Uterus (tissue), 2 donors: ENCODE measurements around the gene MYMX.

ENCODE experiments used
- POLR2A ChIP-seq, 2 donors: fragments of 450-650 bp; IDR thresholded peaks; one replicate each; pipeline ENCODE4 v1.6.1; 2016; ENCODE audit warnings: antibody characterized with exemption in 2 of 2, mild to moderate bottlenecking in 1 of 2, moderate library complexity in 1 of 2
- TF ChIP-seq, protein P1 (sequence below), 4 experiments: fragments of 200-600 bp in 2 of 4; fragments of 450-650 bp in 2 of 4; sonication (generic) in 2 of 4; IDR thresholded peaks; one replicate each; pipeline ENCODE4 v1.5.1; 2016 to 2019; ENCODE audit warnings: antibody characterized with exemption in 4 of 4, mild to moderate bottlenecking in 2 of 4, moderate library complexity in 1 of 4

GRCh38 chr6:44186635-44187025, 30.1 kb upstream of the MYMX start:
- TF ChIP-seq, protein P1, sequence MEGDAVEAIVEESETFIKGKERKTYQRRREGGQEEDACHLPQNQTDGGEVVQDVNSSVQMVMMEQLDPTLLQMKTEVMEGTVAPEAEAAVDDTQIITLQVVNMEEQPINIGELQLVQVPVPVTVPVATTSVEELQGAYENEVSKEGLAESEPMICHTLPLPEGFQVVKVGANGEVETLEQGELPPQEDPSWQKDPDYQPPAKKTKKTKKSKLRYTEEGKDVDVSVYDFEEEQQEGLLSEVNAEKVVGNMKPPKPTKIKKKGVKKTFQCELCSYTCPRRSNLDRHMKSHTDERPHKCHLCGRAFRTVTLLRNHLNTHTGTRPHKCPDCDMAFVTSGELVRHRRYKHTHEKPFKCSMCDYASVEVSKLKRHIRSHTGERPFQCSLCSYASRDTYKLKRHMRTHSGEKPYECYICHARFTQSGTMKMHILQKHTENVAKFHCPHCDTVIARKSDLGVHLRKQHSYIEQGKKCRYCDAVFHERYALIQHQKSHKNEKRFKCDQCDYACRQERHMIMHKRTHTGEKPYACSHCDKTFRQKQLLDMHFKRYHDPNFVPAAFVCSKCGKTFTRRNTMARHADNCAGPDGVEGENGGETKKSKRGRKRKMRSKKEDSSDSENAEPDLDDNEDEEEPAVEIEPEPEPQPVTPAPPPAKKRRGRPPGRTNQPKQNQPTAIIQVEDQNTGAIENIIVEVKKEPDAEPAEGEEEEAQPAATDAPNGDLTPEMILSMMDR (IDR thresholded peaks at IDR 0.05) = no peak
- TF ChIP-seq POLR2A (IDR thresholded peaks at IDR 0.05) = no peak
